ENCODE measurements around the gene MARCO. TPM values are rescaled to one million over a fixed set of nuclear protein-coding genes. Genes with fewer than 3 reads are reported as not detected.

MARCO gene
- total RNA-seq, 1 experiment from 2014 or later, result not detected

- no peak for DNase-seq
- Histone ChIP-seq H3K27ac (no peak overlapping the region), H3K27me3 (ENCODE audit: insufficient read depth, low read depth) (no peaks in the 10 kb centered on the region), H3F3A (ENCODE audit: insufficient read depth, low read depth) (no peaks in the 10 kb centered on the region), H3K9me2 (ENCODE audit: insufficient read depth) (no peaks in the 10 kb centered on the region), H3K4me2 (no peak overlapping the region), H3K79me2 (ENCODE audit: low read depth) (no peaks in the 10 kb centered on the region), H2AFZ (no peak overlapping the region), H3K4me1 (replicated peaks; ENCODE audit: insufficient read depth) (peaks cover 5% of the 10 kb centered on the region; the same call in 1 of the 2 replicates), H3K36me3 (ENCODE audit: low read depth) (no peaks in the 10 kb centered on the region), H3K9me3 (ENCODE audit: insufficient read depth, low read depth) (peaks cover 14% of the 10 kb centered on the region), H4K20me1 (ENCODE audit: insufficient read depth) (no peaks in the 10 kb centered on the region), H3K4me3 (no peak overlapping the region)
- no peak for TF ChIP-seq EZH2 (IDR thresholded peaks at IDR 0.05; ENCODE audit: low read depth)
- no peak for TF ChIP-seq CTCF (conservative IDR thresholded peaks at IDR 0.05)
- no TSS peak for BruUV-seq (replicated peaks)
- intact Hi-C loops (cut with micrococcal nuclease; ENCODE audit: unreplicated experiment), result no loop called here
- ChIA-PET POLR2A (ENCODE audit: unreplicated experiment) (no interaction called here), CTCF (no interaction called here)
These were observed 38.0 kb downstream of the MARCO start for GRCh38 chr2:118980022-118980421.

- BruUV-seq (replicated peaks), result no TSS peak
- intact Hi-C loops (cut with micrococcal nuclease; ENCODE audit: unreplicated experiment), result no loop called here
- no peak for DNase-seq
These were observed 38.6 kb downstream of the MARCO start for GRCh38 chr2:118980573-118980972.

GRCh38 chr2:118981632-118982031 lies 39.6 kb downstream of the MARCO start:
- H3K36me3 ChIP-seq (ENCODE audit: low read depth), result no peaks in the 10 kb centered on the region
- no peak overlapping the region for H3K4me3 ChIP-seq
- no peak for DNase-seq
- no peak for TF ChIP-seq EZH2 (IDR thresholded peaks at IDR 0.05; ENCODE audit: low read depth)
- no peak for TF ChIP-seq CTCF (conservative IDR thresholded peaks at IDR 0.05)
- ChIA-PET CTCF (no interaction called here), POLR2A (ENCODE audit: unreplicated experiment) (no interaction called here)
- no peaks in the 10 kb centered on the region for H3K9me2 ChIP-seq (ENCODE audit: insufficient read depth)
- no peaks in the 10 kb centered on the region for H3F3A ChIP-seq (ENCODE audit: insufficient read depth, low read depth)
- H2AFZ ChIP-seq, result no peak overlapping the region
- H4K20me1 ChIP-seq (ENCODE audit: insufficient read depth), result no peaks in the 10 kb centered on the region; the same call in 1 of the 2 replicates
- H3K27me3 ChIP-seq (ENCODE audit: insufficient read depth, low read depth), result no peaks in the 10 kb centered on the region
- no TSS peak for BruUV-seq (replicated peaks)
- H3K4me2 ChIP-seq, result no peak overlapping the region
- H3K4me1 ChIP-seq (replicated peaks; ENCODE audit: insufficient read depth), result 0 out of 2 replicates have a peak, but pooled peaks cover 5% of the 10 kb centered on the region
- intact Hi-C loops (cut with micrococcal nuclease; ENCODE audit: unreplicated experiment), result no loop called here
- peaks cover 14% of the 10 kb centered on the region for H3K9me3 ChIP-seq (ENCODE audit: insufficient read depth, low read depth)
- H3K27ac ChIP-seq, result no peak overlapping the region
- no peaks in the 10 kb centered on the region for H3K79me2 ChIP-seq (ENCODE audit: low read depth)

More at GRCh38 chr2:118980573-118980972, 38.6 kb downstream of the MARCO start:
- no peak for TF ChIP-seq EZH2 (IDR thresholded peaks at IDR 0.05; ENCODE audit: low read depth)
- no peak for TF ChIP-seq CTCF (conservative IDR thresholded peaks at IDR 0.05)
- Histone ChIP-seq H3K27me3 (ENCODE audit: insufficient read depth, low read depth) (no peaks in the 10 kb centered on the region), H3K9me3 (ENCODE audit: insufficient read depth, low read depth) (peaks cover 14% of the 10 kb centered on the region), H3K4me3 (no peak overlapping the region), H3K79me2 (ENCODE audit: low read depth) (no peaks in the 10 kb centered on the region), H3F3A (ENCODE audit: insufficient read depth, low read depth) (no peaks in the 10 kb centered on the region), H4K20me1 (ENCODE audit: insufficient read depth) (no peaks in the 10 kb centered on the region), H3K9me2 (ENCODE audit: insufficient read depth) (no peaks in the 10 kb centered on the region), H3K4me2 (no peak overlapping the region), H3K4me1 (replicated peaks; ENCODE audit: insufficient read depth) (0 out of 2 replicates have a peak, but pooled peaks cover 5% of the 10 kb centered on the region), H2AFZ (no peak overlapping the region), H3K36me3 (ENCODE audit: low read depth) (no peaks in the 10 kb centered on the region), H3K27ac (no peak overlapping the region)
- CTCF ChIA-PET, result no interaction called here
- POLR2A ChIA-PET (ENCODE audit: unreplicated experiment), result no interaction called here

Data from PC-9 (cell line).